GM18499 (cell line): ENCODE data around the gene NINL.

Experiments
- ATAC-seq: cut with Tn5 transposase; IDR thresholded peaks from one replicate; pipeline ENCODE4 v1.9.1; 2021; ENCODE audit warnings: moderate number of reproducible peaks; ENCODE audit not compliant: insufficient read depth, unreplicated experiment

Gene NINL

DNA sequence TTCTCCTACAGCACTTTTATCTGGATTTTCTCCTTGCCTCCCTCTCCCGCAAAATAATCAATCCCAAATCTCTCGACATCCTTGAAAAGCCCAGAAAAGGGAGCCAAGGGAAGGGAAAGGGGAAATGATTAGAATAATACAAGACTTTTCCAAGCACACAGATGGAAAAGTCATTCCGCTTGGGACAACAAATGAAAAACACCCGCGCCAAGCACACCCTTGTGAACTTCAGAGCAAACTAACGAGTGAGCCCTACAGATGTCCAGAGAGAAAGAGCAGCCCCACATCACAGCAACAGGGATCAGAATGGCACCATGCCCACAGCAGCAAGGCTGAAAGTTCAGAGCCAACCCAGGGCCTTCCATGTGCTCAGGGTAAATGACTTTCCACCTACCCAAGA lies 49.6 kb downstream of the NINL start:
- no peak for ATAC-seq

DNA sequence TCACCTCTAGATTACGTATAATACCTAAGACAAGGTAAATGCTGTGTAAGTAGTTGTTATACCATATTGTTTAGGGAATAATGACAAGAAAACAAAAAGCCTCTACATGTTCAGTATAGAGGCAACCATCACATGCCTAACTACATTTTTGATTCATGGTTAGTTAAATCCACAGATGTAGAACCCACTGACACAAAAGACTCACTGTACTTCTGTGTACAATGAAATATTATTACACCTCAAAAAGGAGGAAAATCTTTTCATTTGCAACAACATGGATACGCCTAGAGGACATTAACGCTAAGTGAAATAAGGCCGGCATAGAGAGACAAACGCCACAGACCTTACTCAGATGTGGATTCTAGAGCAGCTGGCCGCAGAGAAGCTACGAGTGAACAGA lies 50.5 kb downstream of the NINL start:
- ATAC-seq, result no peak

DNA sequence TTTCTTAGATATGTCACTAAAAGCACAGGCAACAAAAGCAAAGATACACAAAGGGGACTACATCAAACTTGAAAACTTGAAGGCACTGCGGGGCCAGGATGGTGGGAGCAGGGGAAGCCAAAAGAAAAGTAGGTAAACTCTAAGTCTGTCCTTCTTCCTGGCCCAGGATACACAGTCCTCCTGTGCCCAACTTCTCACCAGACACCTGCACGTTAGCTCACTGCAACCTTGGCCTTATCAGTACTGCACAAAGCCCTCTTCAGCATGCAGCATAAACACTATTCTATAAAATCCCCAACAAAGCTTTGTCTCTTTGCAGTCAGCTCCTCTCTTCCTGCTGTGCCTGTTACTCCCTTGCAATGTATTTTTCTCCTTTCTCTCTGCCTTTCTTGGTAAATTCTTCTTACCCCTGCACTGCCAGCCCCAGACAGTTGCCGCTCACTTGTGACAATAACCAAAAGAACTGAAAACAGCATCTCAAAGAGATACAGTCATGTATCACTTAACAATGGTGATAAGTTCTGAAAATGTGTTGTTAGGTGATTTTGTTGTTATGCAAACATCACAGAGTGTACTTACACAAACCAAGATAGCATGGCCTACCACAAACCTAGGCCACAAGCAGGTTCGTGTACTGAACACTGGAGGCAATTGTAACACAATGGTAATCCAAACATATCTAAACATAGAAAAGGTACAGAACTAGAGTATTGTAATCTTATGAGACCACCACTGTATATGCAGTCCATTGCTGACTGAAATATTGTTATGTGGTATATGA lies 51.2 kb downstream of the NINL start:
- no peak for ATAC-seq

DNA sequence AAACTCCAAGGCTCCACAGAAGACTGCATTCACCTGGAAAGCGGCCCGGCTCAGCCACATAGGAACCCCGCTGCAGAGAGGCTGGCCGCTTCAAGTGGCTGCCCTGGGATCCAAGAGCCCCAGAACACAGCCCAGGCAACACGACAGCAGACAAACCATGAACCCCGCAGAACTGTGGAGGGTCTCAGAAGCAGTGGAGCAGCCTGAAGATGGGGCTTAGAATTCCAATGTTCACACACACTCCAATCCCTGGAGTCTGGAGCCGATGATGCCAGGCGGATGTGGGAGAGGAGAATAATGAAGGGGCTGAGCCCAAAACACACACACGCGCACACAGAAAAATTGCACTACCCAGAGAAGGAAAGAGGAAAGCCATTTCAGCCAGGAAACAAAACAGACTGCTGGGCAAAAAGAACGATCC lies 52.4 kb downstream of the NINL start:
- no peak for ATAC-seq

DNA sequence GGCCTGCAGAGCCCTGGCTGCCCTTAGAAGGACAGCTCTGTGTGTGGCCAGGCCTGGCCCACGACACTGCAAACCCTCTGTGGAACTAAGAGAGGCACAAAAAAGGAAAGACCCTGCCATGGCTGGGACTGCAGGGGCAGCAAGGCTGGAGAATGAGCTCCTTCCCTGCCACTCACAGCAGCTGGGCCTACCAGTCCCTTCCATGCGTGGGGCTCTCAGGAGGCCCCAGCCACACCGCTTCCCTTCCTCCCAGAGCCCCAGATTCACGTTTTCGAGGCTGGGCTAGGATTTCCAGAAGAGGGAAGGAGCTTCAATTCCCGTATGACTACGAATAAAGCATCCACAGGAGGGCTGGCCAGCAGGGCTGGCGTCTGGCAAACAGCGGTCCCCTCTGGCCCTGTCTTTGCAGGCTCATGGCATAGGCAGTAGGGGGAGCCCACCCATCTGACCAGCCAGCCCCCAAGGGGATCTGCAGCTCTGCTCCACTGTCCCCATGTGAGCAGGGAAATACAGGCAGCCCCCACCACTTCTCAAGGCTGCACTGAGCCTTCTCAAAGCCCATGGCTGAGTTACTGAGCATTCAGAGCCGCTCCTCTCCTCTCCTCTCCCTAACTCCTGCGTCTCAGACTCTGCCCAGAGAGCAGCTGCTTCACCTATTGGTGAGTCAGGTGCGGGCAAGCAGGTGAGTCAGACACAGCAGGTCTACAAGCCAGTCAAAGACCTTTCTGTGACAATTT lies 53.1 kb downstream of the NINL start:
- ATAC-seq, result no peak

DNA sequence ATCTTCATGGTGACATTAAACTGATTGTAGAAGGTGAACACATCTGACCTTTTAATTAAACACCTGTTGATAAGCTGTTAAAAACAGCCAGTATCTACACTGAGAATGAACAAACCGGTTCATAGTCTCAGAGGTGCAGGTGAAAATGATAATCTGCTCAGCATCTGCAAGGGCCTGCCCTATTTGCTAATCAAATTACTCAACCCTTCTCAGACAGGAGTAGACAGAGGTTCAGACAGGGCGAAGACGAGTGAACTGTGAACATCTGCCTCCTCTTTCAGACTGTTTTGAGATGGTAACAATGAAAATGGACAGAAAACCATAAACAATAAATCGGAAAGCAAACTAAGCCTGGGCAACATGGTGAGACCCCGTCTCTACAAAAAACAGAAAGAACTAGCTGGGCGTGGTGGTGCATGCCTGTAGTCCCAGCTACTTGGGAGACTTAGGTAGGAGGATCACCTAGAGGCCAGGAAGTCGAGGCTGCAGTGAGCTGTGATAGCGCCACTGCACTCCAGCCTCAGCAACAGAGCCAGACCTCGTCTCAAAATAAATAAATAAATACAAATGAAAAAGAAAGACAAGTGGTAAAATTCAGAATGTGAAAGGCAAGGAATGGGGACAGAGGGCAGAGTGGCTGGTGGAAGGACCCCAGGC lies 55.9 kb downstream of the NINL start:
- no peak for ATAC-seq

DNA sequence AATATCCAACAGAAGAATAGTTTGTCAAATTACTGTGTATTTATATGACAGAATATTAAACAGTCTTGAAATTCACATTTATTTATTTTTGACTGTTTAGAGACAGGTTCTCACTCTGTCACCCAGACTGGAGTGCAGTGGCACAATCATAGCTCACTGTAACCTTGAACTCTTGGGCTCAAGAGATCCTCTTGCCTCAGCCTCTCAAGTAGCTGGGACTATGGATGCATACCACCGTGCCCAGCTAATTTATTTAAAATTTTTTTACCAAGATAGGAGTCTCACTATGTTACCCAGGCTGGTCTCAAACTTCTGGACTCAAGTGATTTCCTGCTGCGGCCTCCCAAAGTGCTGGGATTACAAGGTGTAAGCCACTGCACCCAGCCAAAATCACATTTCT lies 57.4 kb downstream of the NINL start:
- ATAC-seq, result no peak

DNA sequence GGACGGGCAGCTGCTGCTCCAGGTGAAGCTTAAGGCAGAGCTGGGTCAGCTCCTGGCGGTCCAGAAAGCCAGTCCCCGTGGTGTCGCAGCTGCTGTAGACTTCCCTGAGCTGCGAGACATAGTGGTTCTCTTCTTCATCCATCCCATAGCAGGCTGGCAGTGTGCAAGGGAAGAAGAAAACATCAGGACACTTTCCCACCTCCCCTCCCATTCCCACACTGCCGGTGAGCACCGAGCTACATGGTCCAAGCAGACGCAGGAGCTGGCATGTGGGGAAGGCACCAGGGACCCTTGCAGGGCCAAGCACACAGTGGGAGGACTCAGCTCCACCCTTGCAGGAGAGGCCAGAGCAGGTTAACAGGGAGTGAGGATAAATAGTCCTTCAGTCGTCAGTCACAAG lies 58.9 kb downstream of the NINL start:
- no peak for ATAC-seq

DNA sequence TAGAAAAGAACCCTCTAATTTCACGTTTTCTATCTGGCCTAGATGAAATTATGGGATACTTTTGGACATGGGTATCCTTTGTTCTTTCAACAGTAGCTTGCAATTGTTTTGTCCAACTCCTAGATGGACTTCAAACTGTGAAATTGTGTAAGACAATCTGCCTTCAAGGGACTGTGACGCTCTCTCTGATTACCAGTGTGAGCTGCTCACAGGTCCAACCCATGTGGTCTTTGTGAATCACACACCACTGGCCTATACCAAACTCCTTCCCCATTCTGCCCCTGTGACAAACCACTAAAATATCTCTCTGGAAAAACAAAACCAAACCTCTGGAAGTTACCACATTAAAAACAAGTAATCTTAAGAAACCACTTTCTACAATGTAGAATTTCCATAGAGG lies 59.5 kb downstream of the NINL start:
- ATAC-seq, result no peak

DNA sequence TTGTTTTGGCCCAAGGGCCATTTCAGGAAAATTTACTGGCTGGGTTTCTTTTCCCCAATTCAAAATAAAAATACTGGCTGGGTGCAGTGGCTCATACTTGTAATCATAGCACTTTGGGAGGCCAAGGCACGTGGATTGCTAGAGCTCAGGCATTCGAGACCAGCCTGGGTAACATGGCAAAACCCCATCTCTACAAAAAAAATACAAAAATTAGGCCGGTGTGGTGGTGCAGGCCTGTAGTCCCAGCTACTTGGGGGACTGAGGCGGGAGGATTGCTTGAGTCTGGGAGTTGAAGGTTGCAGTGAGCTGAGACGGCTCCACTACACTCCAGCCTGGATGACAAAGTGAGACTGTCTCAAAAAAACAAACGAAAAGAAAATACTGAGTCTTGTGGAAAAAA lies 60.0 kb downstream of the NINL start:
- no peak for ATAC-seq

DNA sequence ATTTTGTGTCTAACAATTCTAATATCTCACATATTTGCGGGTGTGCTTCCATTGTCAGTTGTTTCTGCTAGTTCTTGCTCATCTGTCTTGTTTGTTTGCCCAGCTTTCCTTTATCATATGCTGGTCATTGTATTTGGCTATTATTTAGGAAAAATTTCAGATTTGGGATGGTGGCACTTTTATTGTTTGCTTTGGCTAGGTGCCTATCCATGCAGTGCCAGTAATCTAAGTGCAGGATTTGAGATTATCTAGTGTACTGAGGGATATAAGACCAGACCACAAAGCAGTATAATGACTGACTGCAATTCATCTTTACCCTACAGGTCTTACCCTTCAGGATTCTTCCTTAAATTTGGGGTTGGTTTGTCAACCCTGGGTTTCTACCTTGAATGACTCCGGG lies 63.9 kb downstream of the NINL start:
- no peak for ATAC-seq

DNA sequence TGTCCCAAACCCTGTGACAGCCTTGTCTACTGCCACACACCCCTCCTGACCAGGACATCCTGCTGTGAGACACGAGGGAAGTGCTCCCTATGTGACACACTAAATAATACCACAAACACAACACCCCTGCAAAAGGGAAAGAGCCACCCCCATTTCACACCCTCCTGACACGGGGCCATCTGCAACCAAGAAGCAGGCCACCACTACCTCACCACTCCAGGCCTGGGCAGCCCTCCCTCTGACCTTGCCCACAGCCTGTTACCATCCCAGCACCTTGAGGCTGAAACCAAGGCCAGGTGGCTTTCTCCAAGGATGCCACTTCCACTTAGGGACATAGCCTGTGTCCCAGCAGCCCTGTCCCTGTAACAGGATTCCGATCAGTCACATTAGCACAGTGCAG lies 68.2 kb downstream of the NINL start:
- ATAC-seq, result no peak

DNA sequence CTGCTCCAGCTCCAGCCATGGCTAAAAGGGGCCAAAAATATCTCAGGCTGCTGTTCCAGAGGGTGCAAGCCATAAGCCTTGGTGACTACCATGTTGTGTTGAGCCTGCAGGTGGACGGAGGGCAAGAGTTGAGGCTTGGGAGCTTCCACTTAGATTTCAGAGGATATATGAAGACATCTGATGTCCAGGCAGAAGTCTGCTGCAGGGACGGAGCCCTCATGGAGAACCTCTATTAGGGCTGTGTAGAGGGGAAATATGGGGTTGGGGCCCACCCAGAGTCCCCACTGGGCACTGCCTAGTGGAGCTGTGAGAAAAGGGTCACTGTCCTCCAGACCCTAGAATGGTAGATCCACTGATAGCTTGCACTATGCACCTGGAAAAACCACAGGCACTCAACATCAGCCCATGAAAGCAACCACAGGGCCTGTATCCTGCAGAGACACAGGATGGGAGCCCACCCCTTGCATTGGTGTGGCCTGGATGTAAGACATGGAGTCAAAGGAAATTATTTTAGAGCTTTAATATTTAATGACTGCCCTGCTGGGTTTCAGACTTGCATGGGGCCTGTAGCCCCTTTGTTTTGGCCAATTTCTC lies 70.5 kb downstream of the NINL start:
- no peak for ATAC-seq

DNA sequence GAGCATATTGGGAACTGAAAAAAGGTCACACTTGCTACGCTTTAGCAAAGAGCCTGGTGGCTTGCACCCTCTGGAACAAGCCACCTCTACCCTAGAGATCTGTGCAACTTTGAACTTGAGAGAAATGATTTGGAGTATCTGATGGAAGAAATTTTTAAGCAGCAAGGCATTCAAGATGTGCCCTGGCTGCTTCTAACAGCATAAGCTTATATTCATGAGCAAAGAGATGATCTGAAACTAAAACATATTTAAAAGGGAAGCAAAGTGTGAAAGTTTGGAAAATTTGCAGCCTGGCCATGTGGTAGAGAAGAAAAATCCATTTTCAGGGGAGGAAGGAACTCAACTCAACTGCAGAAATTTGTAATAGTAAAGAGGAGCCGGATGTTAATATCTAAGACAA lies 71.1 kb downstream of the NINL start:
- ATAC-seq, result no peak

DNA sequence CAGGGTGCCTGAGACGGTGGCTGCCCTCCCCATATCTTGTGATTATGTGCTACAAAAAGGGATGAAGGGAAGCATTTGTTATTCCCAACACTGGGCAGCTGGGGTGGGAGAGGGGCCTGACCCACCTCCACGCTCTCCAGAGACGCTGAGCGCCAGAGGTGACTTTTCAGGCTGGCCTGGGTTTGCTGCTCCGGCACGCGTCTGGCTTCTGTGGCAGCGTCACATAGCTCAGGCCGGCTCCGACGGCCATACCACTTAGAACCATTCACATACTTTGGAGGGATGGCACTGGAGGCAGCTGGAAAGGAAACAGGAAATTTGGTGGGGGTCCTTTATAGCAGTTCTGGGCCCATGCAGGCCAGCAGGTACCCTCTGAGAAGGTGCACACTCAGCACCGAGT lies 72.6 kb downstream of the NINL start:
- ATAC-seq, result no peak

DNA sequence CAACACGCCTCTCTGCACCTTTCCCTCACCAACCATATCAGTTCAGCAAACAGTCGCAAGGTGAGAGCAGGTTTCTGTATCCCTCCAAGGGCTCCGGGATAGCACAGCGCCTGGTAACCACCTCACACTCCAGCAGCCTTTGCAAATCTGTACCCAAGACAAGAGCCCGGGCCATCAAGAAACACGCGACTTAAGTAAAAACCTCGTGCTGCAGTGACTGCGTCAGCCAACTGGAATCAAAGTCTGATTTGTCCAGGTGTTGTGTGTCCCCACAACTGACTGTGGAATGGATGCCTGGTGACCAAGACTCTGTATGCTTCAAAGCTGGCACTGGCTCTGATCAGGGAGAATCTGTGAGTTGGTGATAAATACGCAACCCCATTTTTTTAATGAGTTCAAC lies 74.1 kb downstream of the NINL start:
- ATAC-seq, result no peak

DNA sequence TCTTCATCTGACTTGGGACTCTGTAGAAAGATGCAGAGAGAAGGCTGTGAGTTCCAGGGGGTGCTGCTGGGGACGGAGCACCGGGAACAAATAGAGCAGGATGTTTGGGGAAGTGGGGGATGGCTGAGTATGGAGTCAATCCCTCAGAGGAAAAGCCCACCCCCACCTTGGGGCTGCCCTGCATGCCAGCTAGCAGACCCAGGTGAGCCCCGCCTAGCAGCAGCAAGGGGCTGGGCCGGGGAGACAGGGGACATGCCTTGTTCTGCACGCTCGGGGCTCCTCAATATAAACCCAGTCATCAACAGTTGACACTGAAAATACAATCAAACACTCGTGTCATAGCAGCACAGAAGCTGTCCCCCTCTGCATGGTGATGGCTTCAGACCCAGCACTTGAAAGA lies 74.6 kb downstream of the NINL start:
- ATAC-seq, result no peak

DNA sequence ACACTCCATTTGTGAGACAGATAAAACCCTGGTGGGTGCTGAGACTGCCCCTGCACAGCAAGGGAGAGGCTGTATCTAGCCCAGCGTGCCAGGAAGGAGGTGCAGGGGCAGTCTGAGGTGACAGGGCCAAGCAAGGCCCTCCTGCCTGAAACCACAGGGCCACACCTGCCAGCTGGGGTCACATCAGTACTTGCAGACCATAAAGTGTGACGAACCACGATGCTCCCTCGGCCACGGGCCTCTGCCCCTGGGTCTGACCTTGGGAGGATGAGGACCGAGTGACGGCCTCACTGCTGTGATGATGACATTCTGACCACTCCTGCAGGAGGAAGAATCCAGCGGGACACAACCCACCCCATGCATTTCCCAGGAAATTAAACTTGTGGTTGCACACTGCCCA lies 75.1 kb downstream of the NINL start:
- no peak for ATAC-seq

DNA sequence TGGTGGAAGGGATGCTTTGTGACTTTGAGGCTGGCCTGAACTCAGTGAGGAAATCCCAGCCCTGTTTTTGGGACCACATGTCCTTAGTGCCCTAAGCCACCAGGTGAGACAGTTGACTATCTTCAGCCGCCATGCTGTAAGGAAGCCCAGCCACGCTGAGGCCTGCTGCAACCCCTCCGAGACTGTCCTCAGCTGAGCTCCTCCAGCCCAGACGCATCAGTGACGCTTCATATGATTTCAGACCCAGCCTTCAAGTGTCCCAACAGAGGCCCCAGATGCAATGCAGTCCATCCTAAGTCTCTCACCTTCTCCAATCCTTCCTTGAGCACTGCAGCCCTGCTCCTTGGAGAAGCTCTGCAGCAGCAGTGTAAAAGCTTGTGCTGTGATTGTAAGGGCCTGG lies 76.2 kb downstream of the NINL start:
- ATAC-seq, result no peak

DNA sequence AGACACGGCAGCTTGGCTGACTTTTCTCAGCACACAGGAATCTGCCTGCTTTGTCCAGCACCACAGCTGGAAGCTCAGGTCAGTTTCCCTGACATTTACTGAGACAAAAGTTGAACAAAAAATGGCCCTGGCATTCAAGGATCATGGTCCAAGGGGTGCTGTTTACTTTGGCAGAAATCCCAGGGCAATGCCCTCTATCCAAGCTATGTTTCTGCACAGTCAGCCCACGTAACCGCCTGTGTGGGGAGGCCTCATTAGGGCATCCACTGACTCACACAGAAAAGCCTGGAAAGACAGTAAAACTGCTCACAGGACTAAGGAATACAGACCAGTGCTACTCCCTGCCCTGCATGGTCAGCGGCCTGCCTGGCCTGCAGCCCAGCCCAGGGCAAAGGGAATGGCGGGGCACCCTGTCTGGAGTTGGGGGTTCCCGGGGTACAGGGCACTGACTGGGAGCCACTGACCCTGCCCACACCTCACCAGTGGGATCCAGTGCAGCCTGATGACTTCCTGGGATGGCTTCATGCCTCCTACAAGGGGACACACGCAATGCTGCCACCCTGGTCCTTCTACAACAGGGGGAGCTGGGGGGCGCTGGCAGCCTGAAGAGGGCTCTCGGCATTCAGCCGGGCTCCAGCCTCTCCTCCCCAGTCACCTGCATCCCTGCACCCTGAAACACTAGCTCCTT lies 77.1 kb downstream of the NINL start:
- no peak for ATAC-seq
